Left cardiac atrium (tissue), 4 donors: ENCODE measurements around the gene KCNJ9. TPM values are rescaled to one million over a fixed set of nuclear protein-coding genes. Genes with fewer than 3 reads are reported as not detected.
"Not testable (repeated sequence)": the region's sequence is repeated elsewhere in the genome, so short reads cannot be mapped to it uniquely, and the experiment has no call there.

Experiments
- ATAC-seq, 2 donors: fragments of 200-7000 bp; cut with Tn5 transposase; one replicate each; pipeline ENCODE4 v1.9.1; 2020; ENCODE audit warnings: mild to moderate bottlenecking in 2 of 2, moderate library complexity in 2 of 2
- DNase-seq: peaks from one replicate; pipeline ENCODE4 v3.0.0-alpha.2; 2020
- intact Hi-C, 2 donors: fragments of 100-400 bp; cut with DNase I; formaldehyde crosslinking; loops; one replicate each; pipeline versions ENCODE4 v1.14.1 to v1.15.1; 2022 to 2023
- total RNA-seq, 2 donors: library from RNA; stranded (reverse); fragmentation: NEBNext Ultra II Directional; extraction: Animal tissue kit (Norgen Biotek cat#: 25700); gene quantifications; one replicate each; pipeline ENCODE4 v1.2.1, GENCODE V29; 2021
- donor health status: DM: no; HTN: yes; CAD: no.
- donor health status: DM: no; HTN: yes; CAD: no; lungs with severe emphysema.
- donor health status: DM: yes; HTN: yes; CAD: no.
- donor health status: Dilated cardiomyopathy.

The KCNJ9 gene
- total RNA-seq, 2 donors from 2014 or later: 0.06 TPM; not detected in 1

- intact Hi-C loops: loop anchor here (5.0 to 10.0 kb wide), 2 partner anchors 157 to 245 kb away; partner anchors contain the start of genes COPA (in 1 of the 2) and NCSTN (in 1 of the 2)
- ATAC-seq (no peak), DNase-seq (no peak)
Measured at GRCh38 chr1:160097151-160097910, 16.0 kb downstream of the KCNJ9 start.

GRCh38 chr1:160097911-160098851 lies 16.8 kb downstream of the KCNJ9 start, which contains the start of gene IGSF8:
TSS of gene IGSF8 (minus strand) at chr1:160098619. CDS start at chr1:160098472, 147 bp downstream.
- peak; percentile 92 for DNase-seq
- peak; percentile 76 to 83 for ATAC-seq
- intact Hi-C loops: loop anchor here (5.0 to 10.0 kb wide), 2 partner anchors 157 to 244 kb away; partner anchors contain the start of genes COPA (in 1 of the 2) and NCSTN (in 1 of the 2)

- DNase-seq (peak; percentile 97), ATAC-seq (peak; percentile 91)
- intact Hi-C loops: loop anchor here (5.0 to 10.0 kb wide), 2 partner anchors 156 to 243 kb away; partner anchors contain the start of genes COPA (in 1 of the 2) and NCSTN (in 1 of the 2)
Measured at GRCh38 chr1:160098852-160099561, 17.7 kb downstream of the KCNJ9 start.

- ATAC-seq (no peak), DNase-seq (no peak)
- intact Hi-C loops: loop anchor here (5.0 to 10.0 kb wide), 3 partner anchors 152 to 242 kb away; partner anchors contain the start of genes COPA (in 1 of the 2) and NCSTN (in 1 of the 2)
Measured at GRCh38 chr1:160099716-160100375, 18.5 kb downstream of the KCNJ9 start.

- intact Hi-C loops: loop anchor here in 1 of 2 donors (5.0 kb wide), 1 partner anchor 151 kb away; no protein-coding TSS in a partner anchor
- ATAC-seq: peak; percentile 18 to 46
Measured at GRCh38 chr1:160101037-160101716, 19.8 kb downstream of the KCNJ9 start.

GRCh38 chr1:160101717-160102522 lies 20.6 kb downstream of the KCNJ9 start:
- ATAC-seq (no peak), DNase-seq (no peak)
- intact Hi-C loops: loop anchor here in 1 of 2 donors (5.0 kb wide), 1 partner anchor 150 kb away; no protein-coding TSS in a partner anchor

More at GRCh38 chr1:160101037-160101716, 19.8 kb downstream of the KCNJ9 start:
- peak; percentile 86 for DNase-seq

GRCh38 chr1:160103658-160104408 lies 22.5 kb downstream of the KCNJ9 start:
- ATAC-seq (no peak), DNase-seq (no peak)
- intact Hi-C loops: loop anchor here in 1 of 2 donors (5.0 kb wide), 1 partner anchor 148 kb away; no protein-coding TSS in a partner anchor

GRCh38 chr1:160104486-160104885 lies 23.1 kb downstream of the KCNJ9 start:
- DNase-seq (no peak), ATAC-seq (no peak)
- intact Hi-C loops: loop anchor here in 1 of 2 donors (5.0 kb wide), 1 partner anchor 148 kb away; no protein-coding TSS in a partner anchor

- intact Hi-C loops: no loop called here
- no peak for DNase-seq
- ATAC-seq: no peak
Measured at GRCh38 chr1:160105155-160105554, 23.8 kb downstream of the KCNJ9 start.

GRCh38 chr1:160107512-160107911 lies 26.2 kb downstream of the KCNJ9 start:
- no peak for ATAC-seq
- intact Hi-C loops: no loop called here
- DNase-seq: no peak

- intact Hi-C loops: no loop called here
- ATAC-seq (peak; percentile 4 to 7), DNase-seq (no peak)
Measured at GRCh38 chr1:160108888-160109662, 27.7 kb downstream of the KCNJ9 start.

GRCh38 chr1:160109686-160110085 lies 28.3 kb downstream of the KCNJ9 start:
- DNase-seq (no peak), ATAC-seq (no peak)
- intact Hi-C loops: no loop called here

GRCh38 chr1:160111462-160111861 lies 30.1 kb downstream of the KCNJ9 start:
- ATAC-seq, intact Hi-C loops, DNase-seq: not testable (repeated sequence)

- intact Hi-C loops: no loop called here
- no peak for ATAC-seq
- DNase-seq: no peak
Measured at GRCh38 chr1:160112357-160112756, 31.0 kb downstream of the KCNJ9 start.

GRCh38 chr1:160113407-160113806 lies 32.1 kb downstream of the KCNJ9 start:
- no peak for DNase-seq
- ATAC-seq: no peak
- intact Hi-C loops: loop anchor here in 1 of 2 donors (1.0 kb wide), 1 partner anchor 78 kb away; no protein-coding TSS in a partner anchor
